ENCODE results near the gene TMEM119. TPM values are rescaled to one million over a fixed set of nuclear protein-coding genes. Genes with fewer than 3 reads are reported as not detected.

Gene TMEM119
- total RNA-seq, 1 experiment from 2014 or later, result not detected

GRCh38 chr12:108638997-108639822 is 41.3 kb upstream of the TMEM119 start:
- Histone ChIP-seq H3K36me3 (ENCODE audit: control insufficient read depth, insufficient read depth, low read length) (no peaks in the 10 kb centered on the region; the same call in 1 of the 2 replicates), H3K27ac (ENCODE audit: low read length) (no peak overlapping the region), H3K4me1 (ENCODE audit: control insufficient read depth, insufficient read depth, low read length) (peaks cover 7% of the 10 kb centered on the region; the same call in 1 of the 2 replicates), H3K9me3 (ENCODE audit: control insufficient read depth, insufficient read depth, low read depth, low read length) (no peaks in the 10 kb centered on the region), H3K4me3 (ENCODE audit: low read depth in 2 of 2, low read length in 2 of 2) (no peak overlapping the region), H3K27me3 (ENCODE audit: control insufficient read depth, insufficient read depth, low read length) (no peaks in the 10 kb centered on the region)
- intact Hi-C loops (cut with micrococcal nuclease; ENCODE audit: unreplicated experiment), result no loop called here
- BruUV-seq (replicated peaks), result no TSS peak
- ATAC-seq (no peak), DNase-seq (ENCODE audit: low read depth, low spot score) (no peak)
- CTCF ChIA-PET, result interaction anchor here (0.5 kb wide), 1 partner anchor 128 kb away, joined by 11 read pairs; no protein-coding TSS in a partner anchor
- POLR2A ChIA-PET, result no interaction called here
- in situ Hi-C loops (cut with HindIII; ENCODE audit: low pct_unique_long_range_greater_than_20kb, low sequenced_read_pairs), result no loop called here
- TF ChIP-seq TCF7L2 (IDR thresholded peaks at IDR 0.05; ENCODE audit: low read depth, low read length) (no peak), SIN3A (IDR thresholded peaks at IDR 0.05; ENCODE audit: borderline replicate concordance, insufficient read depth, low read depth, low read length) (no peak), POLR2AphosphoS5 (IDR thresholded peaks at IDR 0.05; ENCODE audit: low read depth, low read length) (no peak)
- TF ChIP-seq, protein P1, sequence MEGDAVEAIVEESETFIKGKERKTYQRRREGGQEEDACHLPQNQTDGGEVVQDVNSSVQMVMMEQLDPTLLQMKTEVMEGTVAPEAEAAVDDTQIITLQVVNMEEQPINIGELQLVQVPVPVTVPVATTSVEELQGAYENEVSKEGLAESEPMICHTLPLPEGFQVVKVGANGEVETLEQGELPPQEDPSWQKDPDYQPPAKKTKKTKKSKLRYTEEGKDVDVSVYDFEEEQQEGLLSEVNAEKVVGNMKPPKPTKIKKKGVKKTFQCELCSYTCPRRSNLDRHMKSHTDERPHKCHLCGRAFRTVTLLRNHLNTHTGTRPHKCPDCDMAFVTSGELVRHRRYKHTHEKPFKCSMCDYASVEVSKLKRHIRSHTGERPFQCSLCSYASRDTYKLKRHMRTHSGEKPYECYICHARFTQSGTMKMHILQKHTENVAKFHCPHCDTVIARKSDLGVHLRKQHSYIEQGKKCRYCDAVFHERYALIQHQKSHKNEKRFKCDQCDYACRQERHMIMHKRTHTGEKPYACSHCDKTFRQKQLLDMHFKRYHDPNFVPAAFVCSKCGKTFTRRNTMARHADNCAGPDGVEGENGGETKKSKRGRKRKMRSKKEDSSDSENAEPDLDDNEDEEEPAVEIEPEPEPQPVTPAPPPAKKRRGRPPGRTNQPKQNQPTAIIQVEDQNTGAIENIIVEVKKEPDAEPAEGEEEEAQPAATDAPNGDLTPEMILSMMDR (IDR thresholded peaks at IDR 0.05), result no peak
- TF ChIP-seq, protein P2, sequence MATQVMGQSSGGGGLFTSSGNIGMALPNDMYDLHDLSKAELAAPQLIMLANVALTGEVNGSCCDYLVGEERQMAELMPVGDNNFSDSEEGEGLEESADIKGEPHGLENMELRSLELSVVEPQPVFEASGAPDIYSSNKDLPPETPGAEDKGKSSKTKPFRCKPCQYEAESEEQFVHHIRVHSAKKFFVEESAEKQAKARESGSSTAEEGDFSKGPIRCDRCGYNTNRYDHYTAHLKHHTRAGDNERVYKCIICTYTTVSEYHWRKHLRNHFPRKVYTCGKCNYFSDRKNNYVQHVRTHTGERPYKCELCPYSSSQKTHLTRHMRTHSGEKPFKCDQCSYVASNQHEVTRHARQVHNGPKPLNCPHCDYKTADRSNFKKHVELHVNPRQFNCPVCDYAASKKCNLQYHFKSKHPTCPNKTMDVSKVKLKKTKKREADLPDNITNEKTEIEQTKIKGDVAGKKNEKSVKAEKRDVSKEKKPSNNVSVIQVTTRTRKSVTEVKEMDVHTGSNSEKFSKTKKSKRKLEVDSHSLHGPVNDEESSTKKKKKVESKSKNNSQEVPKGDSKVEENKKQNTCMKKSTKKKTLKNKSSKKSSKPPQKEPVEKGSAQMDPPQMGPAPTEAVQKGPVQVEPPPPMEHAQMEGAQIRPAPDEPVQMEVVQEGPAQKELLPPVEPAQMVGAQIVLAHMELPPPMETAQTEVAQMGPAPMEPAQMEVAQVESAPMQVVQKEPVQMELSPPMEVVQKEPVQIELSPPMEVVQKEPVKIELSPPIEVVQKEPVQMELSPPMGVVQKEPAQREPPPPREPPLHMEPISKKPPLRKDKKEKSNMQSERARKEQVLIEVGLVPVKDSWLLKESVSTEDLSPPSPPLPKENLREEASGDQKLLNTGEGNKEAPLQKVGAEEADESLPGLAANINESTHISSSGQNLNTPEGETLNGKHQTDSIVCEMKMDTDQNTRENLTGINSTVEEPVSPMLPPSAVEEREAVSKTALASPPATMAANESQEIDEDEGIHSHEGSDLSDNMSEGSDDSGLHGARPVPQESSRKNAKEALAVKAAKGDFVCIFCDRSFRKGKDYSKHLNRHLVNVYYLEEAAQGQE (IDR thresholded peaks at IDR 0.05; ENCODE audit: insufficient read depth in 1 of 2, low read depth in 2 of 2, low read length in 1 of 2), result no peak

- Histone ChIP-seq H3K4me1 (ENCODE audit: control insufficient read depth, insufficient read depth, low read length) (peaks cover 9% of the 10 kb centered on the region; the same call in 1 of the 2 replicates), H3K36me3 (ENCODE audit: control insufficient read depth, insufficient read depth, low read length) (no peaks in the 10 kb centered on the region; the same call in 1 of the 2 replicates), H3K27ac (ENCODE audit: low read length) (no peak overlapping the region), H3K9me3 (ENCODE audit: control insufficient read depth, insufficient read depth, low read depth, low read length) (no peaks in the 10 kb centered on the region), H3K4me3 (ENCODE audit: low read depth in 2 of 2, low read length in 2 of 2) (no peak overlapping the region), H3K27me3 (ENCODE audit: control insufficient read depth, insufficient read depth, low read length) (no peaks in the 10 kb centered on the region)
- ChIA-PET POLR2A (interaction anchor here (0.6 kb wide), 1 partner anchor 204 kb away, joined by 5 read pairs; no protein-coding TSS in a partner anchor), CTCF (interaction anchor here (0.5 kb wide), 1 partner anchor 129 kb away, joined by 11 read pairs; no protein-coding TSS in a partner anchor)
- no peak for ATAC-seq
- BruUV-seq (replicated peaks), result no TSS peak
- intact Hi-C loops (cut with micrococcal nuclease; ENCODE audit: unreplicated experiment), result no loop called here
- in situ Hi-C loops (cut with HindIII; ENCODE audit: low pct_unique_long_range_greater_than_20kb, low sequenced_read_pairs), result no loop called here
- TF ChIP-seq, protein P1 (IDR thresholded peaks at IDR 0.05), result no peak
- TF ChIP-seq TCF7L2 (IDR thresholded peaks at IDR 0.05; ENCODE audit: low read depth, low read length) (no peak), SIN3A (IDR thresholded peaks at IDR 0.05; ENCODE audit: borderline replicate concordance, insufficient read depth, low read depth, low read length) (no peak), POLR2AphosphoS5 (IDR thresholded peaks at IDR 0.05; ENCODE audit: low read depth, low read length) (no peak)
- TF ChIP-seq, protein P2 (IDR thresholded peaks at IDR 0.05; ENCODE audit: insufficient read depth in 1 of 2, low read depth in 2 of 2, low read length in 1 of 2), result no peak
- DNase-seq (ENCODE audit: low read depth, low spot score), result no peak
These were observed 40.4 kb upstream of the TMEM119 start for GRCh38 chr12:108638141-108638827.

Measured in Panc1 (cell line).